Activated B cell treated with CpG ODN at 0.5 μM for 24 hours (primary cell): ENCODE data around the gene ASB2. TPM values are rescaled to one million over a fixed set of nuclear protein-coding genes. Genes with fewer than 3 reads are reported as not detected.

ENCODE experiments used
- ATAC-seq: fragments of 200-7000 bp; cut with Tn5 transposase; one replicate; pipeline ENCODE4 v1.10.0; 2021; ENCODE audit warnings: low read depth, mild to moderate bottlenecking, moderate library complexity
- CTCF ChIA-PET: fragments of 350-600 bp; sonication (Branson Sonifier 250); formaldehyde crosslinking; loops from one replicate; lab custom pipeline; 2021; ENCODE audit warnings: antibody characterized with exemption; lab: Charles Lee
- POLR2A ChIA-PET: fragments of 350-600 bp; sonication (Branson Sonifier 250); formaldehyde crosslinking; loops from one replicate; lab custom pipeline; 2021; ENCODE audit warnings: antibody characterized with exemption; lab: Charles Lee
- DNase-seq: peaks from one replicate; pipeline ENCODE4 v3.0.0; 2022
- H3K27ac Mint-ChIP-seq: one replicate; pipeline ENCODE4 v1.8.0; 2020; ENCODE audit warnings: mixed read lengths
- H3K27me3 Mint-ChIP-seq: one replicate; pipeline ENCODE4 v1.8.0; 2021; ENCODE audit warnings: mixed read lengths
- H3K36me3 Mint-ChIP-seq: one replicate; pipeline ENCODE4 v1.8.0; 2021; ENCODE audit warnings: low read depth, mixed read lengths
- H3K4me1 Mint-ChIP-seq: one replicate; pipeline ENCODE4 v1.8.0; 2021; ENCODE audit warnings: mixed read lengths
- H3K4me3 Mint-ChIP-seq: one replicate; pipeline ENCODE4 v1.8.0; 2020; ENCODE audit warnings: mild to moderate bottlenecking, mixed read lengths
- H3K9me3 Mint-ChIP-seq: one replicate; pipeline ENCODE4 v1.8.0; 2020; ENCODE audit warnings: mixed read lengths
- intact Hi-C: fragments of 100-400 bp; cut with micrococcal nuclease; formaldehyde crosslinking; loops from one replicate; pipeline ENCODE4 v1.15.1; 2024
- total RNA-seq: library from RNA; stranded (reverse); gene quantifications from 2 replicates; pipeline ENCODE4 v1.2.3, GENCODE V29; 2022
- TF ChIP-seq, protein P1 (sequence below): fragments of 200-600 bp; IDR thresholded peaks from one replicate; pipeline ENCODE4 v1.8.0; 2022; ENCODE audit warnings: antibody characterized with exemption, mild to moderate bottlenecking

The ASB2 gene
- total RNA-seq, 1 donor from 2014 or later, result 3.1 TPM

- H3K27me3 Mint-ChIP-seq, result peaks cover 6% of the 10 kb centered on the region
- no peaks in the 10 kb centered on the region for H3K9me3 Mint-ChIP-seq
- DNase-seq (no peak), ATAC-seq (no peak)
- H3K36me3 Mint-ChIP-seq, result no peaks in the 10 kb centered on the region
- POLR2A ChIA-PET, result no interaction called here
- H3K4me3 Mint-ChIP-seq, result no peak overlapping the region
- no peak overlapping the region for H3K27ac Mint-ChIP-seq
- CTCF ChIA-PET, result no interaction called here
- intact Hi-C loops, result no loop called here
- no peaks in the 10 kb centered on the region for H3K4me1 Mint-ChIP-seq
- TF ChIP-seq, protein P1, sequence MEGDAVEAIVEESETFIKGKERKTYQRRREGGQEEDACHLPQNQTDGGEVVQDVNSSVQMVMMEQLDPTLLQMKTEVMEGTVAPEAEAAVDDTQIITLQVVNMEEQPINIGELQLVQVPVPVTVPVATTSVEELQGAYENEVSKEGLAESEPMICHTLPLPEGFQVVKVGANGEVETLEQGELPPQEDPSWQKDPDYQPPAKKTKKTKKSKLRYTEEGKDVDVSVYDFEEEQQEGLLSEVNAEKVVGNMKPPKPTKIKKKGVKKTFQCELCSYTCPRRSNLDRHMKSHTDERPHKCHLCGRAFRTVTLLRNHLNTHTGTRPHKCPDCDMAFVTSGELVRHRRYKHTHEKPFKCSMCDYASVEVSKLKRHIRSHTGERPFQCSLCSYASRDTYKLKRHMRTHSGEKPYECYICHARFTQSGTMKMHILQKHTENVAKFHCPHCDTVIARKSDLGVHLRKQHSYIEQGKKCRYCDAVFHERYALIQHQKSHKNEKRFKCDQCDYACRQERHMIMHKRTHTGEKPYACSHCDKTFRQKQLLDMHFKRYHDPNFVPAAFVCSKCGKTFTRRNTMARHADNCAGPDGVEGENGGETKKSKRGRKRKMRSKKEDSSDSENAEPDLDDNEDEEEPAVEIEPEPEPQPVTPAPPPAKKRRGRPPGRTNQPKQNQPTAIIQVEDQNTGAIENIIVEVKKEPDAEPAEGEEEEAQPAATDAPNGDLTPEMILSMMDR, result no peak
Observed at GRCh38 chr14:93903342-93904184, 72.8 kb downstream of the ASB2 start.

DNA sequence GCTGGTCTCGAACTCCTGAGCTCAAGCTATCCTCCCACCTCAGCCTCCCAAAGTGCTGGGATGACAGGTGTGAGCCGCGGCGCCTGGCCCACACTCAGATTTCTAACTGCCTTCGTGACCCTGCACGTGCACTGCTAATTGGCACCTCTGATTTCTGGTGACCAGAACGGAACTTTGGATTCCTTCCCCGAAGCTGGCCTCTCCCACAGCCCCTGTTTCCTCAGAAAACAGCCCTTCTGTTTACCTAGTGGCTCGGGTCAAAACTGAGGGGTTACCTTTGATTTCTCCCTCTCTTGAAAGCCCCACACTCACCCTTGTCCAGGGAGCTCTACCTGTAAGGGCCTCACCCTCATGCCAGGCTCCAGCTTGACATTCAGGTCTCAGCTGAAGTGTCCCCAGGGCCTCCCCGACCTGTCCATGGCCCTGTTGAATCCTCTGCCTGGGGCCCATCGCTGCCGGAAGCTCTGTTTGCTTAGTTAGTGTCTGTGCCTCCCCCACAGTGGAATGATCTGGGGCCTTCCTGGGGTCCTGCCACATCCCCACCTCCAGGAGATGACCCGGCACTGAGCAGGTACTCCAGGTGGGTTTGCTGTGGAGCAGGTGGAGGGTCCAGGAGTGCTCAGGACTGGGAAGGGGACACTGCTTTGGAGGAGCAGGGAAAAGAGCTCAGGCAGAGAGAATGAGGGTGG, 73.6 kb downstream of the ASB2 start:
- no peak for DNase-seq
- H3K4me3 Mint-ChIP-seq, result no peak overlapping the region
- TF ChIP-seq, protein P1, result no peak
- intact Hi-C loops, result loop anchor here (1.0 kb wide), 1 partner anchor 10 kb away; no protein-coding TSS in a partner anchor
- peaks cover 6% of the 10 kb centered on the region for H3K27me3 Mint-ChIP-seq
- no peak for ATAC-seq
- H3K9me3 Mint-ChIP-seq, result no peaks in the 10 kb centered on the region
- H3K4me1 Mint-ChIP-seq, result no peaks in the 10 kb centered on the region
- no peaks in the 10 kb centered on the region for H3K36me3 Mint-ChIP-seq
- ChIA-PET CTCF (no interaction called here), POLR2A (no interaction called here)
- no peak overlapping the region for H3K27ac Mint-ChIP-seq

DNA sequence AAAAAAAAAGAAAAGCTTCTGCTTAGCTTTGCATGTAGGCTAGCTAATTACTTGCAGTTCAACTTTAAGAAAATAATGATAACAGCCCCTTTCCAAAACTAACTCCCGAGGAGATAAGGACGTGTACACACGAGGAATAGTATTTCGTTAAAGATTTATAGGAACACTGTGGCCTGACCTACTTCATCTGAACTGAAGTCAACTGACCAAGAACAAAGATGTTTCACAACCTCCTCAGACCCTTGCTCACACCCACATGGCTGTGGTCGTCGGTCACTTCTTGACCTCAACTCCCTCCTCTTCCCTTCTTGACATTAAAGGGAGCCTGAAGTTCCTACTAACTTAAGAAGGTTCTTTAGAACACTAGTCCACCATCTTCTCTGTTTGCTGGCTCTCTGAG, 74.6 kb downstream of the ASB2 start:
- CTCF ChIA-PET, result no interaction called here
- Mint-ChIP-seq H3K27me3 (peaks cover 8% of the 10 kb centered on the region), H3K27ac (no peak overlapping the region), H3K36me3 (no peaks in the 10 kb centered on the region), H3K4me1 (no peaks in the 10 kb centered on the region), H3K4me3 (no peak overlapping the region), H3K9me3 (no peaks in the 10 kb centered on the region)
- TF ChIP-seq, protein P1, result no peak
- ATAC-seq (no peak), DNase-seq (no peak)
- intact Hi-C loops, result loop anchor here (1.0 kb wide), 1 partner anchor 10 kb away; no protein-coding TSS in a partner anchor
- POLR2A ChIA-PET, result no interaction called here

- CTCF ChIA-PET, result no interaction called here
- ATAC-seq (no peak), DNase-seq (no peak)
- POLR2A ChIA-PET, result no interaction called here
- Mint-ChIP-seq H3K9me3 (no peaks in the 10 kb centered on the region), H3K27ac (no peak overlapping the region), H3K27me3 (peaks cover 8% of the 10 kb centered on the region), H3K4me1 (no peaks in the 10 kb centered on the region), H3K36me3 (no peaks in the 10 kb centered on the region), H3K4me3 (no peak overlapping the region)
- TF ChIP-seq, protein P1, result no peak
- intact Hi-C loops, result no loop called here
Observed at GRCh38 chr14:93898731-93899130, 77.6 kb downstream of the ASB2 start.

DNA sequence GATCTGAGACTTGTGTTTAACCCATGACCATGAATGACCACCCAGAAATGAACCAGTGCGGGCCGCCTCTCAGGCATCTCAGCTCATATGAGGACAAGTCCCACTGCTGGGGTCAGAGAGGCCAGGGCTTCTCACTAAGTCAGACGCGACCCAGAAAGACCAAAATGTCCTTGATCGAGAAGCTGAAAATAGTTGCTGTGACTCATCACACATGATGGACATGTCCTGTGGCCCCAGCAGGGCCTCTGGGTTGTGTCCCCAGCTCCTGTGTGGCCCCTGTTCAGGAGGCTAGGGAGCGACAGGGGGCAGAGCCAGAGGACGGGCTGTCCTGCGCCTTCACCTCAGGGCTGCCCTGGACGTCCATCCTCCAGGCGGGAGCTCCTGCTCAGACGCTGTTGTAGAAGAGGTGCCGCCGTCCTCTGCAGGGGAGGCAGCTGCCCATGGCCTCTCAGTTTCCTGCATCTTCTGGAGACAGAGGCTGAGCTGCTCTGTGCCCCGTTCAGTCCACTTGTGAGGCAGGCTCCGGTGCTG, 78.2 kb downstream of the ASB2 start:
- Mint-ChIP-seq H3K9me3 (no peaks in the 10 kb centered on the region), H3K4me3 (no peak overlapping the region), H3K4me1 (no peaks in the 10 kb centered on the region), H3K36me3 (no peaks in the 10 kb centered on the region), H3K27ac (no peak overlapping the region), H3K27me3 (peaks cover 8% of the 10 kb centered on the region)
- TF ChIP-seq, protein P1, result no peak
- ATAC-seq (no peak), DNase-seq (no peak)
- intact Hi-C loops, result no loop called here
- ChIA-PET CTCF (no interaction called here), POLR2A (no interaction called here)
